ENCODE results near the gene BBX.

The BBX gene

DNA sequence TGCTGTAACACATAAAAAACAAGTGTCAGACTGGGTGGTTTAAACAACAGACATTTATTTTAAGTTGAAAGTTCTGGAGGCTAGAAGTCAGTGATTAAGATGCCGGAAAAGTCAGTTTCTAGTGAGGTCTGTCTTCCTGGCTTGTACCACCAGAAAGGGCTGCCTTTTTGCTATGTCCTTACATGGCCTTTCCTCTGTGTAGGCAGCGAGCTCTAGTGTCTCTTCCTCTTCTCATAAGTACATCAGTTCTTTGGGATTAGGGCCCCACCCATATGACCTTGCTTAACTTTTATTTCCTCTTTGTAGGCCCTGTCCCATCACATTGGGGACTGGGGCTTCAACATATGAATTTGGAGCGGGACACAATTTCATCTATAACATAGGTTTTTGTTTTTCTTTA is 128.0 kb downstream of the BBX start:
- no peak for DNase-seq (ENCODE audit: low read depth in 2 of 2)

DNA sequence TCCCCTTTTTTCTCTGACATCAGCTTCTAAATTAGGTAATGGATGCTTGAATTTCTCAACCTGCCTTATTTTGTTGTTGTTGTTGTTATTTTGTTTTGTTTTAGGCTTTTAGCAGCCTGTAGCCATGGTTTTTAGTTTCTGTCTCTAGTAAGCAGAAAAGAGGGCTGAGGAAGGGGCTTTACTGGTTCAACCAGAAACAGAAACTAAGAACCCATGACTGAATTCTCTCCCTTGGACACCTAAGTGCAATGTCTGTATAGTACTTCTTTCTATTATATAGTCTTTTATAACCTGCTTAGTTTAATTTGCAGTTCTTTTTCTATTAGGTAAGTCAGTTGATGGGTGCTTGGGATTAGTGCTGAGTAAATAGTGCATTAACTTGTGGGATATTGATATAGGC is 129.0 kb downstream of the BBX start:
- no peak for DNase-seq (ENCODE audit: low read depth in 2 of 2)

- DNase-seq (ENCODE audit: low read depth in 2 of 2), result no peak
These were observed 131.5 kb downstream of the BBX start for GRCh38 chr3:107654218-107654617.

DNA sequence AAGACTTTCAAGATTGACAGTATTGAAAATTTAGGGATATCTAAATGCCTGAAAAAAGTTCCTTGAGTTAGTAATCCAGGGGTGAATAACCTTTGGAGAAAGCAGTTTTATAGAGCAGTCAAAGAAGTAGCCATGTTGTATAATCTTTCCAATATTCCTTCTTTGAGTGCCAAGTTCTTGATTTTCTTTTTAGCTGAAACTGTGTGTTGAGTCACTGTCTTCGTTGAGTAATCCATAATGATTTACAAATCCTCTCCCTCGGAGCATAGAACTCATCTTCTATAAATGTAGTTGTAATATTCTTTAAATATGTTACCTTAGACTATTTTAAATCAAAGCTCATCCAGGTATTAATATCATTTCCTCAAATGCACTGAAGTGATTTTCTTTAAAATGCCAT is 135.2 kb downstream of the BBX start:
- DNase-seq (ENCODE audit: low read depth in 2 of 2), result no peak

DNA sequence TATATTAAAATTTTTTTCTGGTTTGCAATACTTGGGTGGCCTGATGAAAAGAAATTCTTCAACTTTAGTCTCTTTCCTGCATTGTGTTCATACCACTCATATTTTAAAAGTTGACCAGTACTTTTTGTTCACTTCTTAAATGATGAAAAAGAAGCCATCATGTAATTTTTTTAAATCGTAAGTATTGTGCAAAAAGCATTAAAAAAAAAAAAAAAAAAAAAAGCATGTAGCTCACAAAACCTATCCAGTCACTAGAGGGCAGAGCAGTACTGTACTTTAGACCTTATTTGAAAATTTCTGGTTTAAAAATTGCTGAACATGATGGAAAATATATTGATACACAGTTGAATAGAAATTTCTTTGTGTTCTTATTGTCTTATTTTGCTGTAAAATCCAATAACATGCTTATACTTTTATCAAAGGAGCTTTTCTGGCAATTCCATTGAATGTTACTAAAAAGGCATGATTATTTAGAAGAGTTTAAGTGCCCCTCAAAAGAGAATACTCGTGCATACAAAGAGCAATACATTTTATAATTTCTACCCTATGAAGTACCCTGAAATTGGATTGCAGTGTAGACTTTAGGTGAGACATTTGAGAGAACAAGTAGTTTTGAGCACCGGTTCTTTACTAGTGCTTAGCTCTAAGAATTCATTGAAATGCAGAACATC is 137.7 kb downstream of the BBX start:
- no peak for DNase-seq (ENCODE audit: low read depth in 2 of 2)

GRCh38 chr3:107661447-107662123 is 138.8 kb downstream of the BBX start:
- no peak for DNase-seq (ENCODE audit: low read depth in 2 of 2)

- DNase-seq (ENCODE audit: low read depth in 2 of 2), result no peak
These were observed 139.4 kb downstream of the BBX start for GRCh38 chr3:107662124-107662507.

GRCh38 chr3:107662586-107662985 is 139.8 kb downstream of the BBX start:
- no peak for DNase-seq (ENCODE audit: low read depth in 2 of 2)

DNA sequence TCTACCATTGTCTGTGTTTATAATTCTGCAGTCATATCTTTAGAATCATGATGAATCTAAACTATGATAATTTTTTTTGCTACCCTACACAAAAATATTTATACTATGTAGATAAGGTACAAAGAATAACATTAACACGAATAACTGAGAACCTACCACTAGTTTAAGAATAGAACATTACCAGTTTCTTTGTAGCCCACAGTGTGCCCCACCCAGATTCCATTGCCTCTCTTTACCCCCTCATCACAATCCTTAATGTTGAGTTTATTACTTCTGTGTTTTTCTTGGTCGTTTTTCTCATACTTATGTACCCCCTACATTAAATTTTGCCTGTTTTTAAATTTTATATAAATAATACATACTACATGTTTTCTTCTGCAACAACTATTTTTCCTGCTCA is 140.5 kb downstream of the BBX start:
- no peak for DNase-seq (ENCODE audit: low read depth in 2 of 2)

GRCh38 chr3:107664614-107665013 is 141.9 kb downstream of the BBX start:
- DNase-seq (ENCODE audit: low read depth in 2 of 2), result no peak

DNA sequence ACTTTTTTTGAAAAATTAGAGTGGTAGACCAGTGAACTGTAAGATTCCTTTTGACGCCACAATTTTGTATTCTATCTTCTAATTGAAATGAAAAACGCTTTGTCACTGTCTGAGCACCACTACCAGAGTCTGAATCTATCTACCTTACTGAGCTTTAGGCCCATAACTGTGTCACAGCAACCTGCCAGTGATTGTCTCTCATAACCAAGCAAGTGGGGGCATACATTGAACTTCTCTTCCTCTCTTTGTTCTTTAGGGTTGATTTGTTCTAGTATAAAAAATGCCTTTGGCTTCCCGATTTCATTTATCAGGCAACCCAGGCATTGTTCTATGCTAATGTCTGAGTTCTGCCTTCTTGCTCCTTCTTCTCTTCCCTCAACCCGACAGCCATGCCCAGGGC is 142.6 kb downstream of the BBX start:
- DNase-seq (ENCODE audit: low read depth in 2 of 2), result no peak

GRCh38 chr3:107666853-107667252 is 144.1 kb downstream of the BBX start:
- DNase-seq (ENCODE audit: low read depth in 2 of 2), result no peak

DNA sequence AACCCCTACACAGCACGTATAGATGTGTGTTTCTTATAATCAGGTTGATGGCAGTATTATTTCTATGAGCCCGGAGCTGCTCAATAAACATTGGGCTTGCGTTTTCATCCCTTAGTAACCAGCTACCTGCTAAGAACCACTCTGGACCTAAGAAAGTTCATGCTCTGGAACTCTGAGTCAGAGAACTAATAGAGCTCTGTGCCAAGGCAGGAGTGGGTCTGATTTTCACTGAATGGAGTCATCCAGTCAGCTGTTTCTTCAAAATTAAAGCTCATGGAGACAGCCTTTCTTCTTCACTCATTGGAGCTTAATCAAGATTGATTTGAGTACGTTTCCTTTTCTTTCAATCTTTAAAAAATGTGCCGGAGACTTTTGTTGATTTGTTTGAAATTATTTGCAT is 145.7 kb downstream of the BBX start:
- no peak for DNase-seq (ENCODE audit: low read depth in 2 of 2)

DNA sequence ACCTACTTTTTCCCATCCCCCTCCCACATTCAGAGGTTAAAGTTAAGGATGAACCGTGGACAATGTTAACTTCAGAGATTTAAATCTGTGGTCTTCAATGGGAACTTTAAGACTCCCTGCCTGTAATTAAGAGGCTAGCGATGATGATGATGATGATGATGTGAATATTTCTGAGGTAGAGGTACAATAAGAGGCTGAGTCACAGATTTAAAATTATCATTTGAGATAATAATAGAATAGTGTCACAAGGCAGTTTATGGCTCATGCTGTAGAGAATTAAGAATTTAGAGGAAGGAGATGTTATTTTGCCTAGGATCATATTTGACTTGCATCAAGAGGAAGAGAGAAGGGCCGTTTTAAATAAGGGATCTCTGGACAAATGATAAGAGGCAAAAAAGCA is 146.2 kb downstream of the BBX start:
- no peak for DNase-seq (ENCODE audit: low read depth in 2 of 2)

DNA sequence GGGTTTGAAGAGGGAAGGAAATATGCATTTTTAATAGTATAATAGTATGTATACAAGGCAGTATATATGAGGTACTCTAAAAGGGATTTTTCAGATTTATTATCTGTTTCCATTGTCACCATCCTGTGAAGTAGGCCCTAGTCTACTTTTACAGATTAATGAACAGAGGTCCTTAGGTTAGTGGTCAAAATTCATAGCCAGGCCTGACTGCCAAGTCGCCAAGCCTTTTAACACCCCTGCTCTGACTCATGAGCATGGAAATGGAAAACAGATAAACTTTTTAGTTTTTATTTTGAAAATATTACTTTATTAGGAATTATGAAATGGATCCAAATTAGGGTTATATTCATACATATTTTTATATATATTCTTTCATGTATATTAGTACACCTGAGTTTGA is 146.9 kb downstream of the BBX start:
- no peak for DNase-seq (ENCODE audit: low read depth in 2 of 2)

DNA sequence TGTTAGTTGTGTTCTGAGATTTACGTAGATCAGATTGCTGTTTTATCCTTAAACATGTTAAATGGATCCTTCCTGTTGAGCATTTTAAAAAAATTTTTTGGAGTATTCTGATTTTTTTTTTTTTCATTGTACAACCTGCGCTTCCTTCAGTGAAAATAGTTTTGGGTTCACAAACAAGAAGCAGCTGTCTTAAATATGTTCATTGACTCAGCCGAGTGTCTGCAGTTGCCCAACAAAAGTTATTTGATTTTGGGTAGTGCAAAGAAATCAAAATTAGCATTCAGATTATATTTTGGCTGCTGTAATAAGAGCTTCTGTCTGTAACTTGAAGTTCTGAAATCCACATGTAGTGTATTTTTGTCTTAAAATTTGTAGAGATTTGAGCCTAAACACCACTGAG is 148.2 kb downstream of the BBX start:
- DNase-seq (ENCODE audit: low read depth in 2 of 2), result no peak

- no peak for DNase-seq (ENCODE audit: low read depth in 2 of 2)
These were observed 151.6 kb downstream of the BBX start for GRCh38 chr3:107674371-107674770.

- no peak for DNase-seq (ENCODE audit: low read depth in 2 of 2)
These were observed 152.6 kb downstream of the BBX start for GRCh38 chr3:107675233-107675900.

DNA sequence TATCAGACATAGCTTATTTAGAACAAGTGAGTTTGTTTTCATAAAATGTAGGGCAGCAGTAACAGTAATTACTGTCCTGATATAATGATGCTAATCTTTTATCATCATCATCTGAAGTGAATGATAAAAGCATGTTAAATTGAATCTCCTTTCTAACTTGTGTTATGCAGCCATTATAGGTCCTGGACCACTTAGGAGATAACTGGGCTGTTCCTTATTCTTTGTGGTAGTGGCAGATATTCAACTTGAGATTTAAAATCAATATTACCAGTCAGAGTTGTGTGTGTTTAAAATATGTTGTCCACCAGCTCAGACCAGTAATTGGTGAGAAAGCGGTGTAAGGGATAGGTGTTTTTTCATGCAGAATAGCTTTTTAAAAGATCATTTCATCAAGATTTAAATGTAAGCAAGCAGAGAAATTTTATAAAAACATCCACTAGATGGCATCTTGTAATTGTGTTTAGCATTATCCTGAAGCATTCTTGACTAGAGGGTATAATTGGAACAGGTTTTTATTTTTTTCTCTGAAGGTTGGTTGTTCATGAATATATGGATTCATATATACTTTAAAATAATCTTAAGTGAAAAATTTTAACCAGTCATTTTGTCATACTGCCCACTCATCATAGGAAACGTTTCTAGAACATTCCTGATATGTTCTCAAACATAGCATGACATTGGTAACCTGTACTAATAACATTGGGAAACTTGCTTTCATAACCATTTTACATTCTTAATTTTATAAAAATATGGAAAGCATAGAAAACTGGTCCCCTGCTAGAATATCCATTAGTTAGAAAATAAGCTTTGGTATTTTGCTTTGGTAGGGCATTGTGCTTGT is 153.9 kb downstream of the BBX start:
- DNase-seq (ENCODE audit: low read depth in 2 of 2), result no peak

- DNase-seq (ENCODE audit: low read depth in 2 of 2), result no peak
These were observed 157.2 kb downstream of the BBX start for GRCh38 chr3:107679921-107680320.

DNA sequence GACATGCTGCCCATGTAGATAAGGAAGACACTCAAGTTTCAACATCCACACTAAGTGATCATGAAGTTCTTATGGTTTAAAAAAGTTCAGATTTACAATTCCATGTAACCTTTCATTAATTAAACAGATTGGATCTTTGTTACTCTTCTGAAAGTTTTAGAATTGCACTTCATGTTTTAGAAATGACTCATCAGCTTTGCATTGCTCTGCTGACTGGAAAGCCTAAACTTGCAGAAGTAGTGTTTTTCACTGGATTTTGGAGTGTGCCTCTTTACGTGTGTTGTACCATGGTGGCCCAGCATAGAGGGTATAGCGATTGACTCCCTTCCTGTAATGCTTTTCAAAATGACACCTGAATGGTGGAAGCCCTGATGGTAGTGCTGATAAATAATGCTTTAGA is 157.9 kb downstream of the BBX start:
- DNase-seq (ENCODE audit: low read depth in 2 of 2), result no peak

GRCh38 chr3:107681396-107681795 is 158.6 kb downstream of the BBX start:
- DNase-seq (ENCODE audit: low read depth in 2 of 2), result no peak
